HCT116 (cell line): ENCODE data around the gene CFAP46. TPM values are rescaled to one million over a fixed set of nuclear protein-coding genes. Genes with fewer than 3 reads are reported as not detected.

Source experiments
- ATAC-seq: fragments of 200-7000 bp; cut with Tn5 transposase; 2 replicates; pipeline ENCODE4 v1.9.1; 2020; ENCODE audit warnings: mild to moderate bottlenecking, moderate library complexity
- BruUV-seq: library from RNA; stranded (reverse); fragments of 400-500 nt; replicated peaks from 2 replicates; lab custom pipeline; 2021; lab: Mats Ljungman, UMichigan
- CTCF ChIA-PET: fragments of 300-600 bp; sonication (Branson Sonifier 250); formaldehyde crosslinking; loops from one replicate; lab custom pipeline; 2021; ENCODE audit warnings: antibody characterized with exemption; lab: Charles Lee
- POLR2A ChIA-PET: fragments of 300-600, 350-600 bp; sonication (Branson Sonifier 250); formaldehyde crosslinking; loops from one replicate; lab custom pipeline; 2021; ENCODE audit warnings: antibody characterized with exemption; lab: Charles Lee
- RAD21 ChIA-PET, 2 experiments: fragments of 300-600 bp; sonication (Branson Sonifier 250); formaldehyde crosslinking; loops; one replicate each; lab custom pipeline; 2023; ENCODE audit warnings: low total read pairs in 2 of 2; ENCODE audit not compliant: uncharacterized antibody in 2 of 2, unreplicated experiment in 2 of 2, low non-redundant PET in 1 of 2; lab: Charles Lee
- DNase-seq: peaks from one replicate; pipeline ENCODE4 v3.0.0-alpha.2; 2010; ENCODE audit warnings: low read depth, low spot score
- H2AFZ ChIP-seq: fragments of 200-600 bp; shearing (Covaris generic), sonication (generic); 2 replicates; pipeline ENCODE4 v1.6.1; 2017; ENCODE audit warnings: low read depth, mixed run types, mixed read lengths, antibody characterized with exemption, low read length; ENCODE audit not compliant: poor library complexity, severe bottlenecking
- H3K27ac ChIP-seq: 2 replicates; pipeline ENCODE4 v1.5.1; 2012; ENCODE audit warnings: low read depth, low read length
- H3K27me3 ChIP-seq: fragments of 200-600 bp; sonication (generic); 2 replicates; pipeline ENCODE4 v1.6.1; 2016; ENCODE audit warnings: mixed run types, low read length, mixed read lengths; ENCODE audit not compliant: insufficient read depth
- H3K36me3 ChIP-seq, 2 experiments: fragments of 200-500 bp in 1 of 2; fragments of 200-600 bp in 1 of 2; sonication (Bioruptor generic) in 1 of 2; sonication (generic) in 1 of 2; 2 replicates each; pipeline versions ENCODE4 v1.5.1 to v1.6.1; 2014 to 2016; ENCODE audit warnings: low read length in 2 of 2, inconsistent platforms in 1 of 2, mixed read lengths in 1 of 2, mixed run types in 1 of 2; ENCODE audit not compliant: insufficient read depth in 2 of 2, control insufficient read depth in 1 of 2
- H3K4me1 ChIP-seq, 2 experiments: fragments of 200-600 bp in 1 of 2; sonication (generic) in 1 of 2; 2 replicates each; pipeline versions ENCODE4 v1.5.1 to v1.6.1; 2012 to 2017; ENCODE audit warnings: low read length in 2 of 2, inconsistent platforms in 1 of 2, mild to moderate bottlenecking in 1 of 2, mixed read lengths in 1 of 2, mixed run types in 1 of 2, moderate library complexity in 1 of 2; ENCODE audit not compliant: insufficient read depth in 2 of 2, control insufficient read depth in 1 of 2
- H3K4me2 ChIP-seq: fragments of 200-600 bp; sonication (generic); 2 replicates; pipeline ENCODE4 v1.6.1; 2017; ENCODE audit warnings: mixed run types, low read length, mixed read lengths
- H3K4me3 ChIP-seq, 2 experiments: fragments of 200-600 bp in 1 of 2; sonication (generic) in 1 of 2; replicated peaks in 1 of 2; 2 replicates each; pipeline ENCODE4 v1.5.1; 2011 to 2016; ENCODE audit warnings: low read length in 2 of 2, control low read depth in 1 of 2, low read depth in 1 of 2, mild to moderate bottlenecking in 1 of 2, mixed read lengths in 1 of 2, mixed run types in 1 of 2
- H3K79me2 ChIP-seq: fragments of 200-600 bp; sonication (generic); 2 replicates; pipeline ENCODE4 v1.6.1; 2017; ENCODE audit warnings: mild to moderate bottlenecking, mixed run types, low read length, moderate library complexity, mixed read lengths; ENCODE audit not compliant: insufficient read depth
- H3K9ac ChIP-seq: fragments of 200-600 bp; sonication (generic); 2 replicates; pipeline ENCODE4 v1.6.1; 2016; ENCODE audit warnings: low read length, mixed read lengths
- H3K9me2 ChIP-seq: fragments of 200-600 bp; sonication (generic), shearing (Covaris generic); 2 replicates; pipeline ENCODE4 v1.6.1; 2017; ENCODE audit warnings: mixed run types, mild to moderate bottlenecking, moderate library complexity; ENCODE audit not compliant: insufficient read depth
- H3K9me3 ChIP-seq, 2 experiments: fragments of 200-500 bp in 1 of 2; fragments of 200-600 bp in 1 of 2; sonication (Bioruptor generic) in 1 of 2; sonication (generic) in 1 of 2; 2 replicates each; pipeline ENCODE4 v1.6.1; 2014 to 2017; ENCODE audit warnings: low read length in 2 of 2, mixed read lengths in 2 of 2, inconsistent platforms in 1 of 2, low read depth in 1 of 2, mild to moderate bottlenecking in 1 of 2, mixed run types in 1 of 2, moderate library complexity in 1 of 2; ENCODE audit not compliant: control insufficient read depth in 1 of 2, insufficient read depth in 1 of 2
- H4K20me1 ChIP-seq: fragments of 200-600 bp; sonication (generic), shearing (Covaris generic); 2 replicates; pipeline ENCODE4 v1.6.1; 2017; ENCODE audit warnings: mixed run types, mild to moderate bottlenecking, moderate library complexity; ENCODE audit not compliant: insufficient read depth
- ELF1 ChIP-seq: IDR thresholded peaks from 2 replicates; pipeline ENCODE4 v1.6.1; 2012; ENCODE audit warnings: low read depth, borderline replicate concordance
- EZH2 ChIP-seq: fragments of 200-600 bp; sonication (generic); IDR thresholded peaks from 2 replicates; pipeline ENCODE4 v1.6.1; 2017; ENCODE audit warnings: antibody characterized with exemption, mixed run types
- POLR2A ChIP-seq: IDR thresholded peaks from 2 replicates; pipeline ENCODE4 v1.7.0; 2011; ENCODE audit warnings: borderline replicate concordance; ENCODE audit not compliant: insufficient read depth, insufficient read length; ENCODE audit errors: extremely low read depth
- POLR2AphosphoS5 ChIP-seq: IDR thresholded peaks from 2 replicates; pipeline ENCODE4 v1.6.1; 2011; ENCODE audit warnings: mild to moderate bottlenecking, low read depth, low read length, moderate library complexity
- RAD21 ChIP-seq: IDR thresholded peaks from 2 replicates; pipeline ENCODE4 v1.6.1; 2012; ENCODE audit warnings: low read depth, mild to moderate bottlenecking
- SP1 ChIP-seq: IDR thresholded peaks from 2 replicates; pipeline ENCODE4 v1.6.1; 2012; ENCODE audit warnings: low read depth
- ZNF274 ChIP-seq: fragments of 200-500 bp; sonication (Bioruptor generic); IDR thresholded peaks from 2 replicates; pipeline ENCODE4 v1.6.1; 2014; ENCODE audit warnings: mild to moderate bottlenecking, low read depth, low read length, inconsistent platforms
- intact Hi-C: fragments of 100-400 bp; cut with micrococcal nuclease; formaldehyde crosslinking; loops from 2 replicates; pipeline ENCODE4 v1.10.0; 2022
- total RNA-seq: library from RNA; stranded (reverse); gene quantifications from one replicate; pipeline ENCODE4 v1.2.1, GENCODE V29; 2021; ENCODE audit not compliant: unreplicated experiment
- TF ChIP-seq, protein P1 (sequence below): IDR thresholded peaks from 2 replicates; pipeline ENCODE4 v1.6.1; 2011; ENCODE audit warnings: mild to moderate bottlenecking, low read length, moderate library complexity; ENCODE audit not compliant: insufficient replicate concordance; ENCODE audit errors: extremely low read depth
- TF ChIP-seq, protein P2 (sequence below), 3 experiments: fragments of 200-600 bp in 1 of 3; sonication (generic) in 1 of 3; IDR thresholded peaks in 2 of 3; conservative IDR thresholded peaks in 1 of 3; 2 replicates each; pipeline ENCODE4 v1.5.1; 2012 to 2017; ENCODE audit warnings: low read depth in 2 of 3, low read length in 2 of 3, antibody characterized with exemption in 1 of 3, borderline replicate concordance in 1 of 3, control low read depth in 1 of 3, mild to moderate bottlenecking in 1 of 3, mixed read lengths in 1 of 3, mixed run types in 1 of 3, moderate library complexity in 1 of 3; ENCODE audit not compliant: insufficient read depth in 1 of 3

The CFAP46 gene
- total RNA-seq, 1 experiment from 2014 or later, result 1.4 TPM

DNA sequence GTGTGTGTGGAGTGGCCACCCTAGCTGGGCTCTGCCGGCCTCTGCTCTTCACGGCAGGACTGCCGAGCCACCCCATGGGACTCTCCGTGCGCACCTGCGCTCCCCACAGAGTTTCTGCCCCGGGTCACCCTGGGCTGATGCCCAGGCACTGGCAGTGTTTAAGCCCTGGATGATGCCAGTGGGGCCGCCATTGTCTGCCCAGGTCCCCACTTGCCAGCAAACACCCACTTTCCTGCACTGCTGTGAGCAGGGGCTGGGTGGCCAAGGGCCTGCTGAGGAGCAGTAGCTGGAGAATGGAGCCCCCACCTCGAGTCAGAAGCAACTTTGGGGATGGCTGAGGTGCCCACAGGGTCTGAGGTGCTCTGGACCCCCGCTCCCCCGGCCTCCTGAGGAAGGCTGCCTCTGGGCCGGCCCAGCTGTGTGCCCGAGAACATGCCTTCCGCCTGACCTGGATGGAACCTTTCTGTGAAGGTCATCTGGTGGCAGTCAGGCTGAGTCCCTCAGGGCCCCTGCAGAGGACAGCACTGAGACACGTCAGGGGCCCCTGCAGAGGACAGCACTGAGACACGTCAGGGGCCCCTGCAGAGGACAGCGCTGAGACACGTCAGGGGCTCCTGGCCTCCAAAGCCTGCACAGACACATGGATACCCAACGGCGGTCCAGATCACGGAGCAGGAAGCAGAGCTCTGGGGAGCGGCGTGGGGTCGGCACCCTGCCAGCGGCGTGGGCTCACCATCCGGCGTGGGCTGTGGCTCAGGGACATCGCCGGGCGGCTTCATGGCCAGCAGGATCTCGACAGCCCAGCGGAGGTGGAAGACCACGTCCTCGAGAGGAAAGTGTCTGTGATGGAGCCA is 62.0 kb downstream of the CFAP46 start:
- ChIA-PET RAD21 (no interaction called here), POLR2A (no interaction called here), CTCF (no interaction called here)
- H3K9me2 ChIP-seq, result no peaks in the 10 kb centered on the region
- no peaks in the 10 kb centered on the region for H3K27me3 ChIP-seq
- no peak overlapping the region for H3K9ac ChIP-seq
- intact Hi-C loops, result no loop called here
- H3K4me1 ChIP-seq, result no peaks in the 10 kb centered on the region
- ATAC-seq, result no peak
- H3K27ac ChIP-seq, result no peak overlapping the region
- no TSS peak for BruUV-seq
- no peaks in the 10 kb centered on the region for H3K36me3 ChIP-seq
- no peak overlapping the region for H3K4me2 ChIP-seq
- no peak for DNase-seq
- TF ChIP-seq, protein P1, sequence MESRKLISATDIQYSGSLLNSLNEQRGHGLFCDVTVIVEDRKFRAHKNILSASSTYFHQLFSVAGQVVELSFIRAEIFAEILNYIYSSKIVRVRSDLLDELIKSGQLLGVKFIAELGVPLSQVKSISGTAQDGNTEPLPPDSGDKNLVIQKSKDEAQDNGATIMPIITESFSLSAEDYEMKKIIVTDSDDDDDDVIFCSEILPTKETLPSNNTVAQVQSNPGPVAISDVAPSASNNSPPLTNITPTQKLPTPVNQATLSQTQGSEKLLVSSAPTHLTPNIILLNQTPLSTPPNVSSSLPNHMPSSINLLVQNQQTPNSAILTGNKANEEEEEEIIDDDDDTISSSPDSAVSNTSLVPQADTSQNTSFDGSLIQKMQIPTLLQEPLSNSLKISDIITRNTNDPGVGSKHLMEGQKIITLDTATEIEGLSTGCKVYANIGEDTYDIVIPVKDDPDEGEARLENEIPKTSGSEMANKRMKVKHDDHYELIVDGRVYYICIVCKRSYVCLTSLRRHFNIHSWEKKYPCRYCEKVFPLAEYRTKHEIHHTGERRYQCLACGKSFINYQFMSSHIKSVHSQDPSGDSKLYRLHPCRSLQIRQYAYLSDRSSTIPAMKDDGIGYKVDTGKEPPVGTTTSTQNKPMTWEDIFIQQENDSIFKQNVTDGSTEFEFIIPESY, result no peak
- TF ChIP-seq, protein P2, sequence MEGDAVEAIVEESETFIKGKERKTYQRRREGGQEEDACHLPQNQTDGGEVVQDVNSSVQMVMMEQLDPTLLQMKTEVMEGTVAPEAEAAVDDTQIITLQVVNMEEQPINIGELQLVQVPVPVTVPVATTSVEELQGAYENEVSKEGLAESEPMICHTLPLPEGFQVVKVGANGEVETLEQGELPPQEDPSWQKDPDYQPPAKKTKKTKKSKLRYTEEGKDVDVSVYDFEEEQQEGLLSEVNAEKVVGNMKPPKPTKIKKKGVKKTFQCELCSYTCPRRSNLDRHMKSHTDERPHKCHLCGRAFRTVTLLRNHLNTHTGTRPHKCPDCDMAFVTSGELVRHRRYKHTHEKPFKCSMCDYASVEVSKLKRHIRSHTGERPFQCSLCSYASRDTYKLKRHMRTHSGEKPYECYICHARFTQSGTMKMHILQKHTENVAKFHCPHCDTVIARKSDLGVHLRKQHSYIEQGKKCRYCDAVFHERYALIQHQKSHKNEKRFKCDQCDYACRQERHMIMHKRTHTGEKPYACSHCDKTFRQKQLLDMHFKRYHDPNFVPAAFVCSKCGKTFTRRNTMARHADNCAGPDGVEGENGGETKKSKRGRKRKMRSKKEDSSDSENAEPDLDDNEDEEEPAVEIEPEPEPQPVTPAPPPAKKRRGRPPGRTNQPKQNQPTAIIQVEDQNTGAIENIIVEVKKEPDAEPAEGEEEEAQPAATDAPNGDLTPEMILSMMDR (IDR thresholded peaks at IDR 0.05 in 2 of 3, conservative IDR thresholded peaks at IDR 0.05 in 1 of 3; ENCODE audit: borderline replicate concordance in 1 of 3, insufficient read depth in 1 of 3, low read depth in 2 of 3, low read length in 2 of 3), result no peak
- no peak for TF ChIP-seq RAD21
- no peak for TF ChIP-seq EZH2
- TF ChIP-seq ELF1, result no peak
- no peak for TF ChIP-seq POLR2AphosphoS5
- no peak for TF ChIP-seq SP1
- no peak for TF ChIP-seq POLR2A
- no peak for TF ChIP-seq ZNF274
- no peaks in the 10 kb centered on the region for H3K79me2 ChIP-seq
- H3K9me3 ChIP-seq, result no peaks in the 10 kb centered on the region
- H2AFZ ChIP-seq, result no peak overlapping the region
- H3K4me3 ChIP-seq, result no peak overlapping the region
- H4K20me1 ChIP-seq, result no peaks in the 10 kb centered on the region
